OCI-LY7 (cell line): ENCODE results near the gene PCDHGB7. TPM values are rescaled to one million over a fixed set of nuclear protein-coding genes. Genes with fewer than 3 reads are reported as not detected.
"Not testable (repeated sequence)": the region's sequence is repeated elsewhere in the genome, so short reads cannot be mapped to it uniquely, and the experiment has no call there.

Experiments
- BruUV-seq: library from RNA; stranded (reverse); fragments of 400-500 nt; replicated peaks from 2 replicates; lab custom pipeline; 2021; lab: Mats Ljungman, UMichigan
- CTCF ChIA-PET: fragments of 300-600 bp; sonication (Branson Sonifier 250); formaldehyde crosslinking; loops from one replicate; lab custom pipeline; 2022; ENCODE audit warnings: antibody characterized with exemption; ENCODE audit not compliant: unreplicated experiment; lab: Charles Lee
- POLR2A ChIA-PET: fragments of 300-600 bp; sonication (Branson Sonifier 250); formaldehyde crosslinking; loops from one replicate; lab custom pipeline; 2022; ENCODE audit warnings: antibody characterized with exemption; lab: Charles Lee
- DNase-seq: peaks from one replicate; pipeline ENCODE4 v3.0.0-alpha.2; 2015; ENCODE audit warnings: low spot score
- H2AFZ ChIP-seq: fragments of 200-600 bp; sonication (generic), shearing (Covaris generic); 2 replicates; pipeline ENCODE4 v1.6.1; 2014; ENCODE audit warnings: mild to moderate bottlenecking, antibody characterized with exemption, low read length, moderate library complexity
- H3K27ac ChIP-seq: fragments of 200-600 bp; sonication (generic); 2 replicates; pipeline ENCODE4 v1.5.1; 2014; ENCODE audit warnings: mixed run types, low read depth, mild to moderate bottlenecking, moderate library complexity, low read length, inconsistent platforms; ENCODE audit not compliant: poor library complexity, severe bottlenecking
- H3K36me3 ChIP-seq: fragments of 200-600 bp; sonication (generic); 2 replicates; pipeline ENCODE4 v1.6.1; 2014; ENCODE audit warnings: mild to moderate bottlenecking, antibody characterized with exemption, low read length, moderate library complexity, mixed read lengths; ENCODE audit not compliant: insufficient read depth
- H3K4me1 ChIP-seq: fragments of 200-600 bp; sonication (generic); 2 replicates; pipeline ENCODE4 v1.5.1; 2014; ENCODE audit warnings: mild to moderate bottlenecking, low read length; ENCODE audit not compliant: insufficient read depth, poor library complexity, severe bottlenecking
- H3K4me2 ChIP-seq: fragments of 200-600 bp; sonication (generic); 2 replicates; pipeline ENCODE4 v1.6.1; 2014; ENCODE audit warnings: mild to moderate bottlenecking, low read length
- H3K4me3 ChIP-seq: fragments of 200-600 bp; sonication (generic); 2 replicates; pipeline ENCODE4 v1.5.1; 2014; ENCODE audit warnings: mild to moderate bottlenecking, low read depth, low read length; ENCODE audit not compliant: poor library complexity, severe bottlenecking
- H3K79me2 ChIP-seq: fragments of 200-600 bp; sonication (generic); 2 replicates; pipeline ENCODE4 v1.6.1; 2016; ENCODE audit warnings: low read depth, mild to moderate bottlenecking, low read length, moderate library complexity, mixed read lengths; ENCODE audit not compliant: insufficient read depth
- H3K9me2 ChIP-seq: fragments of 200-600 bp; sonication (generic); 2 replicates; pipeline ENCODE4 v1.6.1; 2016; ENCODE audit warnings: mild to moderate bottlenecking, low read length, mixed read lengths; ENCODE audit not compliant: insufficient read depth
- H3K9me3 ChIP-seq: fragments of 200-600 bp; sonication (generic); 2 replicates; pipeline ENCODE4 v1.6.1; 2014; ENCODE audit warnings: mild to moderate bottlenecking, mixed run types, low read length, mixed read lengths
- H4K20me1 ChIP-seq: fragments of 200-600 bp; sonication (generic); 2 replicates; pipeline ENCODE4 v1.6.1; 2014; ENCODE audit warnings: mild to moderate bottlenecking, antibody characterized with exemption, low read length, moderate library complexity, mixed read lengths; ENCODE audit not compliant: insufficient read depth
- CTCF ChIP-seq: fragments of 200-600 bp; sonication (generic); conservative IDR thresholded peaks from 2 replicates; pipeline ENCODE4 v1.5.1; 2014; ENCODE audit warnings: mild to moderate bottlenecking, antibody characterized with exemption, low read length, moderate library complexity, mixed read lengths
- EZH2phosphoT487 ChIP-seq: fragments of 200-600 bp; sonication (generic); IDR thresholded peaks from 2 replicates; pipeline ENCODE4 v1.6.1; 2018; ENCODE audit warnings: low read depth, borderline replicate concordance, mild to moderate bottlenecking, mixed run types, antibody characterized with exemption, low read length, moderate library complexity, mixed read lengths
- intact Hi-C: fragments of 100-400 bp; cut with micrococcal nuclease; formaldehyde crosslinking; loops from one replicate; pipeline ENCODE4 v1.10.0; 2022; ENCODE audit not compliant: unreplicated experiment
- total RNA-seq, 2 experiments: library from RNA; depleted of rRNA in 1 of 2; stranded (reverse); fragments of >200 nt in 1 of 2; shearing (Covaris generic) in 1 of 2; gene quantifications; 2 replicates each; pipeline ENCODE4 v1.2.3, GENCODE V29; 2014 to 2022

The PCDHGB7 gene
- total RNA-seq, 2 experiments from 2014 or later: 3.9 to 5.4 TPM

GRCh38 chr5:141412854-141413539, 4.5 kb upstream of the PCDHGB7 start, which contains the start of gene PCDHGA10:
PCDHGA10 (plus strand) TSS chr5:141412987; CDS start chr5:141413176, 189 bp downstream.
- Histone ChIP-seq H4K20me1 (no peaks in the 10 kb centered on the region), H3K27ac (no peak within 1 kb of the TSS), H3K9me2 (no peaks in the 10 kb centered on the region), H3K4me2 (peak within 1 kb of the TSS; percentile 37; the same call in 1 of the 2 replicates), H3K36me3 (no peaks in the 10 kb centered on the region), H2AFZ (no peak within 1 kb of the TSS), H3K4me3 (no peak within 1 kb of the TSS), H3K9me3 (no peaks in the 10 kb centered on the region), H3K4me1 (no peaks in the 10 kb centered on the region), H3K79me2 (no peaks in the 10 kb centered on the region)
- intact Hi-C loops: loop anchor here (1.0 to 5.0 kb wide), 2 partner anchors 26 to 56 kb away; partner anchors contain the start of genes PCDHGA4, PCDHGB2 and PCDHGB4
- no peak for TF ChIP-seq EZH2phosphoT487
- TF ChIP-seq CTCF: peak; percentile 88
- DNase-seq: peak; percentile 70
- BruUV-seq: no TSS peak
- POLR2A ChIA-PET: interaction anchor here (0.9 to 2.2 kb wide), 4 partner anchors 63 to 151 kb away, joined by 3 to 6 read pairs (median 3); partner anchors contain the start of gene PCDHGB1
- CTCF ChIA-PET: interaction anchor here (0.9 to 1.7 kb wide), 4 partner anchors 43 to 151 kb away, joined by 3 to 8 read pairs (median 4); partner anchors contain the start of gene PCDHGB3

GRCh38 chr5:141413540-141414069, 3.9 kb upstream of the PCDHGB7 start:
- H3K4me2 ChIP-seq: peak overlapping the region; percentile 37; the same call in 1 of the 2 replicates
- no TSS peak for BruUV-seq
- ChIA-PET POLR2A (interaction anchor here (0.9 to 2.2 kb wide), 2 partner anchors 63 to 150 kb away, joined by 3 to 6 read pairs; no protein-coding TSS in a partner anchor), CTCF (interaction anchor here (0.9 to 1.7 kb wide), 3 partner anchors 51 to 150 kb away, joined by 3 to 8 read pairs (median 4); no protein-coding TSS in a partner anchor)
- no peak overlapping the region for H3K4me3 ChIP-seq
- no peaks in the 10 kb centered on the region for H3K9me3 ChIP-seq
- H3K9me2 ChIP-seq: no peaks in the 10 kb centered on the region
- no peaks in the 10 kb centered on the region for H3K4me1 ChIP-seq
- no peak overlapping the region for H2AFZ ChIP-seq
- H3K36me3 ChIP-seq: no peaks in the 10 kb centered on the region
- intact Hi-C loops: loop anchor here (5.0 kb wide), 1 partner anchor 56 kb away; the partner anchor contains the start of genes PCDHGA4 and PCDHGB2
- H3K27ac ChIP-seq: no peak overlapping the region
- no peak for TF ChIP-seq CTCF
- no peak for TF ChIP-seq EZH2phosphoT487
- no peaks in the 10 kb centered on the region for H3K79me2 ChIP-seq
- H4K20me1 ChIP-seq: no peaks in the 10 kb centered on the region
- no peak for DNase-seq

GRCh38 chr5:141414548-141415274, 2.8 kb upstream of the PCDHGB7 start:
- H3K27ac ChIP-seq, BruUV-seq: not testable (repeated sequence)

GRCh38 chr5:141415275-141415618, 2.2 kb upstream of the PCDHGB7 start:
- H3K9me3 ChIP-seq, DNase-seq, H3K9me2 ChIP-seq, H3K4me3 ChIP-seq, H3K79me2 ChIP-seq, H4K20me1 ChIP-seq, H3K36me3 ChIP-seq, H3K4me1 ChIP-seq, H2AFZ ChIP-seq, H3K4me2 ChIP-seq, H3K27ac ChIP-seq, BruUV-seq, CTCF ChIA-PET, intact Hi-C loops: not testable (repeated sequence)
- POLR2A ChIA-PET: interaction anchor here (0.7 kb wide), 1 partner anchor 479 kb away, joined by 10 read pairs; no protein-coding TSS in a partner anchor

More at GRCh38 chr5:141414548-141415274, 2.8 kb upstream of the PCDHGB7 start:
- H2AFZ ChIP-seq, H3K4me1 ChIP-seq, H3K9me3 ChIP-seq, H3K79me2 ChIP-seq, H3K9me2 ChIP-seq, H3K36me3 ChIP-seq, H4K20me1 ChIP-seq, H3K4me2 ChIP-seq, DNase-seq, H3K4me3 ChIP-seq: not testable (repeated sequence)
- intact Hi-C loops: loop anchor here (5.0 kb wide), 1 partner anchor 57 kb away; the partner anchor contains the start of genes PCDHGA4 and PCDHGB2
- POLR2A ChIA-PET: interaction anchor here (0.7 kb wide), 1 partner anchor 479 kb away, joined by 10 read pairs; no protein-coding TSS in a partner anchor
- CTCF ChIA-PET: interaction anchor here (1.7 kb wide), 1 partner anchor 149 kb away, joined by 8 read pairs; no protein-coding TSS in a partner anchor
